ENCODE measurements around the gene HNRNPA1. TPM values are rescaled to one million over a fixed set of nuclear protein-coding genes. Genes with fewer than 3 reads are reported as not detected.

The HNRNPA1 gene
- total RNA-seq, 1 experiment from 2014 or later, result 2,589 TPM

- TF ChIP-seq, protein P1, sequence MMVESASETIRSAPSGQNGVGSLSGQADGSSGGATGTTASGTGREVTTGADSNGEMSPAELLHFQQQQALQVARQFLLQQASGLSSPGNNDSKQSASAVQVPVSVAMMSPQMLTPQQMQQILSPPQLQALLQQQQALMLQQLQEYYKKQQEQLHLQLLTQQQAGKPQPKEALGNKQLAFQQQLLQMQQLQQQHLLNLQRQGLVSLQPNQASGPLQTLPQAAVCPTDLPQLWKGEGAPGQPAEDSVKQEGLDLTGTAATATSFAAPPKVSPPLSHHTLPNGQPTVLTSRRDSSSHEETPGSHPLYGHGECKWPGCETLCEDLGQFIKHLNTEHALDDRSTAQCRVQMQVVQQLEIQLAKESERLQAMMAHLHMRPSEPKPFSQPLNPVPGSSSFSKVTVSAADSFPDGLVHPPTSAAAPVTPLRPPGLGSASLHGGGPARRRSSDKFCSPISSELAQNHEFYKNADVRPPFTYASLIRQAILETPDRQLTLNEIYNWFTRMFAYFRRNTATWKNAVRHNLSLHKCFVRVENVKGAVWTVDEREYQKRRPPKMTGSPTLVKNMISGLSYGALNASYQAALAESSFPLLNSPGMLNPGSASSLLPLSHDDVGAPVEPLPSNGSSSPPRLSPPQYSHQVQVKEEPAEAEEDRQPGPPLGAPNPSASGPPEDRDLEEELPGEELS (CRISPR knock-in tag; IDR thresholded peaks at IDR 0.05), result no peak
- TF ChIP-seq, protein P2, sequence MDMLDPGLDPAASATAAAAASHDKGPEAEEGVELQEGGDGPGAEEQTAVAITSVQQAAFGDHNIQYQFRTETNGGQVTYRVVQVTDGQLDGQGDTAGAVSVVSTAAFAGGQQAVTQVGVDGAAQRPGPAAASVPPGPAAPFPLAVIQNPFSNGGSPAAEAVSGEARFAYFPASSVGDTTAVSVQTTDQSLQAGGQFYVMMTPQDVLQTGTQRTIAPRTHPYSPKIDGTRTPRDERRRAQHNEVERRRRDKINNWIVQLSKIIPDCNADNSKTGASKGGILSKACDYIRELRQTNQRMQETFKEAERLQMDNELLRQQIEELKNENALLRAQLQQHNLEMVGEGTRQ (CRISPR knock-in tag; IDR thresholded peaks at IDR 0.05), result no peak
- TF ChIP-seq CREB1 (CRISPR knock-in tag; IDR thresholded peaks at IDR 0.05) (peak; percentile 66; the same call in 1 of the 2 replicates), ZNF423 (CRISPR knock-in tag; IDR thresholded peaks at IDR 0.05) (peak; percentile 51; the same call in 1 of the 2 replicates), ATF3 (CRISPR knock-in tag; conservative IDR thresholded peaks at IDR 0.05) (no peak), PRRX2 (CRISPR knock-in tag; IDR thresholded peaks at IDR 0.05) (no peak), MYBL2 (CRISPR knock-in tag; IDR thresholded peaks at IDR 0.05) (no peak), ATF1 (CRISPR knock-in tag; IDR thresholded peaks at IDR 0.05) (no peak), E2F1 (CRISPR knock-in tag; IDR thresholded peaks at IDR 0.05) (no peak), SP1 (CRISPR knock-in tag; conservative IDR thresholded peaks at IDR 0.05) (peak; percentile 54), ZNF317 (CRISPR knock-in tag; IDR thresholded peaks at IDR 0.05; ENCODE audit: borderline replicate concordance, low read depth) (no peak), ZNF671 (CRISPR knock-in tag; IDR thresholded peaks at IDR 0.05) (no peak), SMAD3 (CRISPR knock-in tag; IDR thresholded peaks at IDR 0.05; ENCODE audit: borderline replicate concordance) (0 out of 2 replicates have a peak, but pooled peaks have one; percentile 30), RORB (CRISPR knock-in tag; IDR thresholded peaks at IDR 0.05) (no peak), NFYB (CRISPR knock-in tag; conservative IDR thresholded peaks at IDR 0.05; ENCODE audit: low read depth) (no peak), IRF2 (CRISPR knock-in tag; IDR thresholded peaks at IDR 0.05; ENCODE audit: borderline replicate concordance, low read depth) (no peak), KAT7 (CRISPR knock-in tag; IDR thresholded peaks at IDR 0.05; ENCODE audit: borderline replicate concordance) (0 out of 2 replicates have a peak, but pooled peaks have one; percentile 45), FOXK1 (CRISPR knock-in tag; IDR thresholded peaks at IDR 0.05) (peak; percentile 34; the same call in 1 of the 2 replicates), ETV6 (CRISPR knock-in tag; IDR thresholded peaks at IDR 0.05) (no peak), ZMAT4 (CRISPR knock-in tag; IDR thresholded peaks at IDR 0.05) (no peak), ELF4 (CRISPR knock-in tag; IDR thresholded peaks at IDR 0.05; ENCODE audit: low read depth) (no peak), ESRRA (CRISPR knock-in tag; IDR thresholded peaks at IDR 0.05; ENCODE audit: borderline replicate concordance) (no peak)
- TF ChIP-seq, protein P3, sequence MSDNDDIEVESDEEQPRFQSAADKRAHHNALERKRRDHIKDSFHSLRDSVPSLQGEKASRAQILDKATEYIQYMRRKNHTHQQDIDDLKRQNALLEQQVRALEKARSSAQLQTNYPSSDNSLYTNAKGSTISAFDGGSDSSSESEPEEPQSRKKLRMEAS (CRISPR knock-in tag; IDR thresholded peaks at IDR 0.05), result 0 out of 2 replicates have a peak, but pooled peaks have one; percentile 47
Measured at GRCh38 chr12:54300732-54301427, 20.4 kb downstream of the HNRNPA1 start, which contains the start of gene NFE2 (continued).

All from WTC11 (cell line).